Astrocyte (in vitro differentiated cells and primary cell): ENCODE results near the gene SEMA4D.

Source experiments
- CTCF ChIP-seq: IDR thresholded peaks from 2 replicates; pipeline ENCODE4 v1.5.1; 2011; ENCODE audit warnings: low read depth, mild to moderate bottlenecking, inconsistent platforms, low read length, moderate library complexity; ENCODE audit not compliant: insufficient read depth
- EZH2 ChIP-seq: IDR thresholded peaks from 2 replicates; pipeline ENCODE4 v1.6.1; 2012; ENCODE audit warnings: mild to moderate bottlenecking, low read length, inconsistent platforms; ENCODE audit not compliant: insufficient read depth

DNA sequence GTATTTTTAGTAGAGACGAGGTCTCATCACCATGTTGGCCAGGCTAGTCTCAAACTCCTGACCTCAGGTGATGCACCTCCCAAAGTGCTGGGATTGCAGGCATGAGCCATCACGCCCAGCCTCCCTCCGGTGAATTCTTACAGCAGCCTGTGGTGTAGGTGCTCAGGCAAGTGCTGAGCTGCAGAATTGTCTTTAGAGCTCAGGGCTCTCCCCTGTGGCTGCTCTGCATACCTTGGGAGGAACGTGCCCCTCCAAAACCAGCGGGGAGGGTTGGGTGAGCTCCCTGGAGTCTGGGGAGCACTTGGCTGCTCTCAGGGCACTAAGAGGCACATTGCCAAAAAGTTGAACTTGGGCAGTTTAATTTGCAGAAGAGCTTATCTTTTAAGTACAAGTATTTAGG is 150.3 kb downstream of the SEMA4D start:
- no peak for TF ChIP-seq CTCF
- no peak for TF ChIP-seq EZH2
